DOHH2 (cell line): ENCODE results near the gene SV2A.
A peak's percentile ranks its signal among the peaks of the same experiment; 100 is the strongest.
"Not testable (repeated sequence)": the region's sequence is repeated elsewhere in the genome, so short reads cannot be mapped to it uniquely, and the experiment has no call there.

Source experiments
- H3F3A ChIP-seq: fragments of 200-600 bp; sonication (generic), shearing (Covaris generic); 2 replicates; pipeline ENCODE4 v1.6.0; 2016; ENCODE audit warnings: antibody characterized with exemption, mild to moderate bottlenecking; ENCODE audit not compliant: control insufficient read depth, insufficient read depth
- H3K27ac ChIP-seq: fragments of 200-600 bp; sonication (generic); 2 replicates; pipeline ENCODE4 v1.5.1; 2014; ENCODE audit warnings: low read depth, mild to moderate bottlenecking, low read length, moderate library complexity
- H3K27me3 ChIP-seq: fragments of 200-600 bp; sonication (generic); 2 replicates; pipeline ENCODE4 v1.6.1; 2014; ENCODE audit warnings: mild to moderate bottlenecking, low read length, mixed read lengths; ENCODE audit not compliant: control insufficient read depth
- H3K36me3 ChIP-seq: fragments of 200-600 bp; sonication (generic); 2 replicates; pipeline ENCODE4 v1.6.1; 2014; ENCODE audit warnings: mild to moderate bottlenecking, low read length, moderate library complexity, mixed read lengths; ENCODE audit not compliant: control insufficient read depth
- H3K4me1 ChIP-seq: fragments of 200-600 bp; sonication (generic); 2 replicates; pipeline ENCODE4 v1.6.1; 2014; ENCODE audit warnings: mild to moderate bottlenecking, low read length, mixed read lengths; ENCODE audit not compliant: control insufficient read depth
- H3K4me2 ChIP-seq: fragments of 200-600 bp; sonication (generic); 2 replicates; pipeline ENCODE4 v1.6.0; 2014; ENCODE audit warnings: mild to moderate bottlenecking, low read length, moderate library complexity
- H3K4me3 ChIP-seq: fragments of 200-600 bp; sonication (generic); 2 replicates; pipeline ENCODE4 v1.5.1; 2014; ENCODE audit warnings: mild to moderate bottlenecking, low read length, mixed read lengths
- H3K79me2 ChIP-seq: fragments of 200-600 bp; sonication (generic); 2 replicates; pipeline ENCODE4 v1.6.1; 2014; ENCODE audit warnings: mild to moderate bottlenecking, low read length, mixed read lengths; ENCODE audit not compliant: control insufficient read depth
- H3K9me2 ChIP-seq: fragments of 200-600 bp; sonication (generic); replicated peaks from 2 replicates; pipeline ENCODE4 v1.6.1; 2014; ENCODE audit warnings: mild to moderate bottlenecking, low read length, mixed read lengths; ENCODE audit not compliant: control insufficient read depth
- H3K9me3 ChIP-seq: fragments of 200-600 bp; sonication (generic); 2 replicates; pipeline ENCODE4 v1.6.1; 2014; ENCODE audit warnings: antibody characterized with exemption, low read length, mixed read lengths; ENCODE audit not compliant: control insufficient read depth, insufficient read depth
- H4K20me1 ChIP-seq: fragments of 200-600 bp; sonication (generic); 2 replicates; pipeline ENCODE4 v1.6.0; 2014; ENCODE audit warnings: low read depth, mild to moderate bottlenecking, antibody characterized with exemption, low read length, moderate library complexity; ENCODE audit not compliant: control insufficient read depth, insufficient read depth
- CTCF ChIP-seq: fragments of 200-600 bp; sonication (generic); IDR thresholded peaks from one replicate; pipeline ENCODE4 v1.5.1; 2014; ENCODE audit warnings: antibody characterized with exemption, mild to moderate bottlenecking, low read depth, low read length; ENCODE audit not compliant: poor library complexity, severe bottlenecking
- EZH2phosphoT487 ChIP-seq: fragments of 200-600 bp; sonication (generic); IDR thresholded peaks from 2 replicates; pipeline ENCODE4 v1.6.1; 2017; ENCODE audit warnings: borderline replicate concordance, mild to moderate bottlenecking, antibody characterized with exemption, low read length, moderate library complexity, mixed read lengths

SV2A gene

GRCh38 chr1:149962039-149962647 is 44.5 kb upstream of the SV2A start:
- Histone ChIP-seq H3K36me3 (no peaks in the 10 kb centered on the region), H3K9me2 (no peaks in the 10 kb centered on the region), H3K4me3 (no peak overlapping the region), H3K79me2 (no peaks in the 10 kb centered on the region), H3K9me3 (no peaks in the 10 kb centered on the region), H3K4me1 (peaks cover 3% of the 10 kb centered on the region), H3F3A (no peaks in the 10 kb centered on the region), H3K27me3 (no peaks in the 10 kb centered on the region), H4K20me1 (no peaks in the 10 kb centered on the region), H3K4me2 (no peak overlapping the region), H3K27ac (no peak overlapping the region)
- TF ChIP-seq EZH2phosphoT487 (no peak), CTCF (peak; percentile 78)

- not testable (repeated sequence) for H3F3A ChIP-seq, H3K9me2 ChIP-seq, H3K79me2 ChIP-seq, H3K4me1 ChIP-seq, H3K27me3 ChIP-seq, H3K36me3 ChIP-seq, H3K9me3 ChIP-seq, H3K27ac ChIP-seq, H3K4me3 ChIP-seq, H3K4me2 ChIP-seq, H4K20me1 ChIP-seq
These were observed 39.9 kb upstream of the SV2A start for GRCh38 chr1:149957548-149957947.

GRCh38 chr1:149949911-149950310 is 32.3 kb upstream of the SV2A start:
- no peaks in the 10 kb centered on the region for H3K79me2 ChIP-seq
- no peak overlapping the region for H3K4me2 ChIP-seq
- TF ChIP-seq EZH2phosphoT487 (no peak), CTCF (no peak)
- H3F3A ChIP-seq, result no peaks in the 10 kb centered on the region; the same call in 1 of the 2 replicates
- no peaks in the 10 kb centered on the region for H3K4me1 ChIP-seq
- H3K4me3 ChIP-seq, result no peak overlapping the region
- no peaks in the 10 kb centered on the region for H3K27me3 ChIP-seq
- H3K27ac ChIP-seq, result no peak overlapping the region
- no peaks in the 10 kb centered on the region for H3K9me2 ChIP-seq
- H3K9me3 ChIP-seq, result no peaks in the 10 kb centered on the region
- no peaks in the 10 kb centered on the region for H4K20me1 ChIP-seq
- H3K36me3 ChIP-seq, result no peaks in the 10 kb centered on the region

GRCh38 chr1:149945206-149945605 is 27.6 kb upstream of the SV2A start:
- Histone ChIP-seq H3K4me2 (no peak overlapping the region), H3K27me3 (no peaks in the 10 kb centered on the region), H3K79me2 (no peaks in the 10 kb centered on the region), H3F3A (peaks cover under 1% of the 10 kb centered on the region; the same call in 1 of the 2 replicates), H4K20me1 (no peaks in the 10 kb centered on the region), H3K36me3 (no peaks in the 10 kb centered on the region), H3K9me2 (no peaks in the 10 kb centered on the region), H3K9me3 (no peaks in the 10 kb centered on the region), H3K4me3 (no peak overlapping the region), H3K4me1 (no peaks in the 10 kb centered on the region), H3K27ac (no peak overlapping the region)
- TF ChIP-seq CTCF (no peak), EZH2phosphoT487 (no peak)
